Measurements from ENCODE around the gene LAMTOR4. TPM values are rescaled to one million over a fixed set of nuclear protein-coding genes. Genes with fewer than 3 reads are reported as not detected.

The LAMTOR4 gene
- total and polyA plus RNA-seq, 2 of the 13 experiments (the other 11 are each of a cell fraction or from before 2014, with no cell fraction given) = 115 to 118 TPM

GRCh38 chr7:100101016-100101862 is 47.5 kb upstream of the LAMTOR4 start, which contains the start of the genes AP4M1 and MCM7 (continued):
- TF ChIP-seq ZNF616 (CRISPR knock-in tag; IDR thresholded peaks at IDR 0.05; ENCODE audit: low read depth) = 0 out of 2 replicates have a peak, but pooled peaks have one; percentile 64
- TF ChIP-seq RFX5 (IDR thresholded peaks at IDR 0.05; ENCODE audit: low read depth, low read length) = no peak
- TF ChIP-seq ZEB1 (IDR thresholded peaks at IDR 0.05; ENCODE audit: insufficient replicate concordance, low read depth) = no peak
- TF ChIP-seq HES4 (CRISPR knock-in tag; IDR thresholded peaks at IDR 0.05; ENCODE audit: borderline replicate concordance) = 0 out of 2 replicates have a peak, but pooled peaks have one; percentile 11
- no peak for TF ChIP-seq ZNF121 (CRISPR knock-in tag; IDR thresholded peaks at IDR 0.05)
- TF ChIP-seq ELF3 (CRISPR knock-in tag; IDR thresholded peaks at IDR 0.05) = 0 out of 2 replicates have a peak, but pooled peaks have one; percentile 7
- TF ChIP-seq FUBP1 (CRISPR knock-in tag; IDR thresholded peaks at IDR 0.05; ENCODE audit: borderline replicate concordance) = no peak
- no peak for TF ChIP-seq MIER2 (CRISPR knock-in tag; IDR thresholded peaks at IDR 0.05)
- TF ChIP-seq PLSCR1 (CRISPR knock-in tag; IDR thresholded peaks at IDR 0.05; ENCODE audit: borderline replicate concordance) = no peak
- no peak for TF ChIP-seq ATF3 (CRISPR knock-in tag; IDR thresholded peaks at IDR 0.05)
